Immature natural killer cell (primary cell): ENCODE data around the gene DENND10. TPM values are rescaled to one million over a fixed set of nuclear protein-coding genes. Genes with fewer than 3 reads are reported as not detected.
"Not testable (repeated sequence)": the region's sequence is repeated elsewhere in the genome, so short reads cannot be mapped to it uniquely, and the experiment has no call there.

ENCODE experiments used
- DNase-seq, 3 donors: peaks; one replicate each; pipeline ENCODE4 v3.0.0; 2022; ENCODE audit warnings: mixed read lengths in 1 of 3
- H3K27ac Mint-ChIP-seq, 6 donors: one replicate each; pipeline ENCODE4 v1.8.0; 2020; ENCODE audit warnings: mixed read lengths in 6 of 6, mild to moderate bottlenecking in 5 of 6, inconsistent platforms in 4 of 6, moderate library complexity in 3 of 6
- H3K27me3 Mint-ChIP-seq, 3 donors: one replicate each; pipeline ENCODE4 v1.8.0; 2020 to 2021; ENCODE audit warnings: low read depth in 3 of 3, mild to moderate bottlenecking in 3 of 3, mixed read lengths in 3 of 3, moderate library complexity in 3 of 3, inconsistent platforms in 1 of 3
- H3K36me3 Mint-ChIP-seq, 3 donors: one replicate each; pipeline ENCODE4 v1.8.0; 2020; ENCODE audit warnings: mixed read lengths in 3 of 3, inconsistent platforms in 2 of 3, mild to moderate bottlenecking in 2 of 3
- H3K4me1 Mint-ChIP-seq, 2 donors: one replicate each; pipeline ENCODE4 v1.8.0; 2020; ENCODE audit warnings: inconsistent platforms in 2 of 2, mild to moderate bottlenecking in 2 of 2, mixed read lengths in 2 of 2, moderate library complexity in 1 of 2
- H3K4me3 Mint-ChIP-seq, 5 donors: one replicate each; pipeline ENCODE4 v1.8.0; 2020; ENCODE audit warnings: mild to moderate bottlenecking in 5 of 5, mixed read lengths in 5 of 5, inconsistent platforms in 3 of 5, moderate library complexity in 3 of 5
- H3K9me3 Mint-ChIP-seq, 6 donors: one replicate each; pipeline ENCODE4 v1.8.0; 2020; ENCODE audit warnings: mild to moderate bottlenecking in 6 of 6, mixed read lengths in 6 of 6, inconsistent platforms in 4 of 6, moderate library complexity in 3 of 6
- polyA plus RNA-seq, 3 donors: library from polyadenylated mRNA; unstranded; fragments of 300-500 nt; fragmentation: Illumina TruSeq; gene quantifications; one replicate each; pipeline ENCODE4 v1.2.3, GENCODE V29; 2021

Gene DENND10
- polyA plus RNA-seq, 3 donors from 2014 or later = 26.2 to 37.4 (median 36.9) TPM

GRCh38 chr10:119149157-119149556, 45.2 kb downstream of the DENND10 start:
- no peak overlapping the region for H3K4me3 Mint-ChIP-seq
- H3K27ac Mint-ChIP-seq = peak overlapping the region in 1 of 6 donors; percentile 57
- no peaks in the 10 kb centered on the region for H3K27me3 Mint-ChIP-seq
- no peak for DNase-seq
- H3K36me3 Mint-ChIP-seq = peaks cover 11 to 23% (median 18%) of the 10 kb centered on the region in 3 donors
- no peaks in the 10 kb centered on the region for H3K9me3 Mint-ChIP-seq
- H3K4me1 Mint-ChIP-seq = no peaks in the 10 kb centered on the region

- Mint-ChIP-seq H3K27me3 (peaks cover 0 to 2% (median 0%) of the 10 kb centered on the region in 3 donors), H3K9me3 (no peaks in the 10 kb centered on the region), H3K4me3 (no peak overlapping the region), H3K36me3 (peaks cover 11 to 23% (median 21%) of the 10 kb centered on the region in 3 donors), H3K4me1 (no peaks in the 10 kb centered on the region), H3K27ac (no peak overlapping the region)
- no peak for DNase-seq
Measured at GRCh38 chr10:119149729-119150128, 45.8 kb downstream of the DENND10 start.

GRCh38 chr10:119151601-119152000, 47.7 kb downstream of the DENND10 start:
- H3K9me3 Mint-ChIP-seq, H3K4me3 Mint-ChIP-seq, H3K4me1 Mint-ChIP-seq, H3K27me3 Mint-ChIP-seq, H3K27ac Mint-ChIP-seq, DNase-seq: not testable (repeated sequence)
- peaks cover 13 to 26% (median 21%) of the 10 kb centered on the region in 3 donors for H3K36me3 Mint-ChIP-seq

- Mint-ChIP-seq H3K36me3 (peaks cover 20 to 35% (median 24%) of the 10 kb centered on the region in 3 donors), H3K9me3 (no peaks in the 10 kb centered on the region), H3K4me1 (no peaks in the 10 kb centered on the region)
Measured at GRCh38 chr10:119153041-119153440, 49.1 kb downstream of the DENND10 start.

GRCh38 chr10:119153661-119154060, 49.7 kb downstream of the DENND10 start:
- Mint-ChIP-seq H3K27me3 (peaks cover 0 to 2% (median 0%) of the 10 kb centered on the region in 3 donors), H3K9me3 (no peaks in the 10 kb centered on the region), H3K4me1 (no peaks in the 10 kb centered on the region), H3K36me3 (peaks cover 20 to 36% (median 25%) of the 10 kb centered on the region in 3 donors), H3K27ac (no peak overlapping the region), H3K4me3 (no peak overlapping the region)
- DNase-seq = no peak

More at GRCh38 chr10:119153041-119153440, 49.1 kb downstream of the DENND10 start:
- H3K27ac Mint-ChIP-seq = no peak overlapping the region
- no peak for DNase-seq
- H3K4me3 Mint-ChIP-seq = no peak overlapping the region
- peaks cover 0 to 2% (median 0%) of the 10 kb centered on the region in 3 donors for H3K27me3 Mint-ChIP-seq

- no peak for DNase-seq
- Mint-ChIP-seq H3K27me3 (peaks cover 0 to under 1% (median 0%) of the 10 kb centered on the region in 3 donors), H3K4me3 (no peak overlapping the region), H3K4me1 (no peaks in the 10 kb centered on the region), H3K27ac (no peak overlapping the region), H3K36me3 (peaks cover 5 to 19% (median 10%) of the 10 kb centered on the region in 3 donors), H3K9me3 (no peaks in the 10 kb centered on the region)
Measured at GRCh38 chr10:119159332-119159731, 55.4 kb downstream of the DENND10 start.

- H3K27ac Mint-ChIP-seq = no peak overlapping the region
Measured at GRCh38 chr10:119161680-119162451, 58.0 kb downstream of the DENND10 start.

GRCh38 chr10:119162452-119163092, 58.7 kb downstream of the DENND10 start:
- Mint-ChIP-seq H3K4me1 (peaks cover 16 to 23% of the 10 kb centered on the region in 2 donors), H3K9me3 (no peaks in the 10 kb centered on the region), H3K27ac (peak overlapping the region in 1 of 6 donors; percentile 60), H3K27me3 (peaks cover 0 to 4% (median 2%) of the 10 kb centered on the region in 3 donors), H3K36me3 (peaks cover 4 to 6% (median 4%) of the 10 kb centered on the region in 3 donors), H3K4me3 (no peak overlapping the region)
- no peak for DNase-seq

More at GRCh38 chr10:119161680-119162451, 58.0 kb downstream of the DENND10 start:
- Mint-ChIP-seq H3K27me3 (peaks cover 0 to 4% (median 2%) of the 10 kb centered on the region in 3 donors), H3K36me3 (peaks cover 4 to 8% (median 6%) of the 10 kb centered on the region in 3 donors), H3K4me3 (no peak overlapping the region), H3K9me3 (no peaks in the 10 kb centered on the region), H3K4me1 (peaks cover 16 to 19% of the 10 kb centered on the region in 2 donors)
- no peak for DNase-seq

GRCh38 chr10:119165171-119166117, 61.5 kb downstream of the DENND10 start, which contains the start of gene SFXN4:
TSS of gene SFXN4 (minus strand) at chr10:119165714. CDS start at chr10:119165647, 67 bp downstream.
- peaks cover 16 to 23% of the 10 kb centered on the region in 2 donors for H3K4me1 Mint-ChIP-seq
- H3K9me3 Mint-ChIP-seq = no peaks in the 10 kb centered on the region
- peak; percentile 82 to 84 (median 84) for DNase-seq
- H3K36me3 Mint-ChIP-seq = peaks cover 9 to 14% (median 14%) of the 10 kb centered on the region in 3 donors
- peak within 1 kb of the TSS; percentile 88 to 94 (median 92) for H3K27ac Mint-ChIP-seq
- H3K4me3 Mint-ChIP-seq = peak within 1 kb of the TSS; percentile 88 to 92 (median 92)
- H3K27me3 Mint-ChIP-seq = peaks cover 0 to 4% (median 2%) of the 10 kb centered on the region in 3 donors

- peaks cover 9 to 14% (median 14%) of the 10 kb centered on the region in 3 donors for H3K36me3 Mint-ChIP-seq
Measured at GRCh38 chr10:119166118-119166500, 62.2 kb downstream of the DENND10 start.

GRCh38 chr10:119166564-119166963, 62.7 kb downstream of the DENND10 start:
- no peak for DNase-seq

More at GRCh38 chr10:119166118-119166500, 62.2 kb downstream of the DENND10 start:
- Mint-ChIP-seq H3K4me3 (peak overlapping the region; percentile 88 to 92 (median 92)), H3K27me3 (peaks cover 0 to 4% (median 2%) of the 10 kb centered on the region in 3 donors), H3K9me3 (no peaks in the 10 kb centered on the region), H3K4me1 (peaks cover 16 to 23% of the 10 kb centered on the region in 2 donors), H3K27ac (peak overlapping the region; percentile 88 to 94 (median 92))
- no peak for DNase-seq

GRCh38 chr10:119167041-119167440, 63.1 kb downstream of the DENND10 start:
- no peak for DNase-seq
- H3K9me3 Mint-ChIP-seq = no peaks in the 10 kb centered on the region
- H3K4me3 Mint-ChIP-seq = peak overlapping the region; percentile 88 to 92 (median 92)
- peaks cover 9 to 23% (median 17%) of the 10 kb centered on the region in 3 donors for H3K36me3 Mint-ChIP-seq
- peaks cover 16 to 23% of the 10 kb centered on the region in 2 donors for H3K4me1 Mint-ChIP-seq
- peaks cover 0 to 4% (median 2%) of the 10 kb centered on the region in 3 donors for H3K27me3 Mint-ChIP-seq
- peak overlapping the region in 5 of 6 donors; percentile 24 to 93 (median 90) for H3K27ac Mint-ChIP-seq

More at GRCh38 chr10:119166564-119166963, 62.7 kb downstream of the DENND10 start:
- Mint-ChIP-seq H3K4me1 (peaks cover 16 to 23% of the 10 kb centered on the region in 2 donors), H3K4me3 (peak overlapping the region; percentile 88 to 92 (median 92)), H3K9me3 (no peaks in the 10 kb centered on the region), H3K27me3 (peaks cover 0 to 4% (median 2%) of the 10 kb centered on the region in 3 donors), H3K27ac (peak overlapping the region in 5 of 6 donors; percentile 88 to 94 (median 91)), H3K36me3 (peaks cover 9 to 18% (median 14%) of the 10 kb centered on the region in 3 donors)

GRCh38 chr10:119174109-119174508, 70.2 kb downstream of the DENND10 start:
- Mint-ChIP-seq H3K4me1 (peaks cover 19 to 35% of the 10 kb centered on the region in 2 donors), H3K27ac (no peak overlapping the region), H3K4me3 (no peak overlapping the region), H3K9me3 (peaks cover 0 to 2% (median 0%) of the 10 kb centered on the region in 6 donors), H3K27me3 (peaks cover 0 to 6% (median 0%) of the 10 kb centered on the region in 3 donors), H3K36me3 (peaks cover 15 to 28% (median 15%) of the 10 kb centered on the region in 3 donors)
- no peak for DNase-seq
